ENCODE measurements around the gene SPATA21. TPM values are rescaled to one million over a fixed set of nuclear protein-coding genes. Genes with fewer than 3 reads are reported as not detected.
A peak's percentile ranks its signal among the peaks of the same experiment; 100 is the strongest.

The SPATA21 gene
- total RNA-seq, 4 donors from 2014 or later, result not detected

- H3K27me3 ChIP-seq, result peaks cover 0 to 10% (median 0%) of the 10 kb centered on the region in 4 donors
- WGBS, 2 donors, result 79 to 85% methylated on average over 4 to 10 of the region's 10 CpGs
Measured at GRCh38 chr1:16425125-16426025, 11.8 kb downstream of the SPATA21 start.

GRCh38 chr1:16422041-16422440 lies 15.2 kb downstream of the SPATA21 start:
- 87 to 88% methylated on average over 4 to 7 of the region's 7 CpGs for WGBS, 2 donors
- DNase-seq, result no peak

More at GRCh38 chr1:16425125-16426025, 11.8 kb downstream of the SPATA21 start:
- no peak for DNase-seq
- TF ChIP-seq CTCF (IDR thresholded peaks at IDR 0.05) (no peak), POLR2A (IDR thresholded peaks at IDR 0.05) (no peak)
- Histone ChIP-seq H3K36me3 (no peaks in the 10 kb centered on the region), H3K9me3 (no peaks in the 10 kb centered on the region), H3K27ac (no peak overlapping the region), H3K4me1 (peaks cover 0 to 7% (median 0%) of the 10 kb centered on the region in 3 donors), H3K4me3 (no peak overlapping the region)
- intact Hi-C loops (cut with DNase I), result no loop called here

GRCh38 chr1:16421201-16421600 lies 16.0 kb downstream of the SPATA21 start:
- DNase-seq, result no peak
- H3K27ac ChIP-seq, result no peak overlapping the region
- H3K4me1 ChIP-seq, result peaks cover 0 to 7% (median 0%) of the 10 kb centered on the region in 3 donors
- H3K9me3 ChIP-seq, result no peaks in the 10 kb centered on the region
- no peaks in the 10 kb centered on the region for H3K36me3 ChIP-seq
- TF ChIP-seq CTCF (IDR thresholded peaks at IDR 0.05) (no peak), POLR2A (IDR thresholded peaks at IDR 0.05) (no peak)
- no peak overlapping the region for H3K4me3 ChIP-seq
- H3K27me3 ChIP-seq, result peaks cover 0 to 18% (median 0%) of the 10 kb centered on the region in 4 donors
- WGBS, 2 donors, result 72 to 77% methylated on average over 7 of the region's 7 CpGs
- intact Hi-C loops (cut with DNase I), result no loop called here

More at GRCh38 chr1:16422041-16422440, 15.2 kb downstream of the SPATA21 start:
- Histone ChIP-seq H3K36me3 (no peaks in the 10 kb centered on the region), H3K4me1 (peaks cover 0 to 7% (median 0%) of the 10 kb centered on the region in 3 donors), H3K27ac (no peak overlapping the region), H3K9me3 (no peaks in the 10 kb centered on the region), H3K4me3 (no peak overlapping the region), H3K27me3 (peaks cover 0 to 18% (median 0%) of the 10 kb centered on the region in 4 donors)
- no peak for TF ChIP-seq POLR2A (IDR thresholded peaks at IDR 0.05)
- no peak for TF ChIP-seq CTCF (IDR thresholded peaks at IDR 0.05)
- intact Hi-C loops (cut with DNase I), result no loop called here

GRCh38 chr1:16420424-16421118 lies 16.7 kb downstream of the SPATA21 start:
- peak; percentile 14 for DNase-seq
- no peaks in the 10 kb centered on the region for H3K9me3 ChIP-seq
- H3K27ac ChIP-seq, result no peak overlapping the region
- WGBS, 2 donors, result 44 to 54% methylated on average over 9 of the region's 9 CpGs
- intact Hi-C loops (cut with DNase I), result no loop called here
- peaks cover 0 to 18% (median 0%) of the 10 kb centered on the region in 4 donors for H3K27me3 ChIP-seq
- no peaks in the 10 kb centered on the region for H3K36me3 ChIP-seq
- peaks cover 0 to 7% (median 0%) of the 10 kb centered on the region in 3 donors for H3K4me1 ChIP-seq
- TF ChIP-seq CTCF (IDR thresholded peaks at IDR 0.05), result no peak
- no peak for TF ChIP-seq POLR2A (IDR thresholded peaks at IDR 0.05)
- H3K4me3 ChIP-seq, result no peak overlapping the region

Measured in esophagus squamous epithelium (tissue), 5 donors.